Memory B cell (primary cell): ENCODE measurements around the gene SRSF6.

Source experiments
- ATAC-seq: fragments of 150-1000 bp; cut with Tn5 transposase; 2 replicates; pipeline ENCODE4 v1.10.0; 2021; ENCODE audit warnings: low read depth, mild to moderate bottlenecking, moderate library complexity
- DNase-seq, 2 donors: peaks; one replicate each; pipeline ENCODE4 v3.0.0; 2022; ENCODE audit warnings: low spot score in 2 of 2
- H3K27ac Mint-ChIP-seq: one replicate; pipeline ENCODE4 v1.8.0; 2022; ENCODE audit warnings: mild to moderate bottlenecking, moderate library complexity, mixed read lengths
- H3K27me3 Mint-ChIP-seq: one replicate; pipeline ENCODE4 v1.8.0; 2022; ENCODE audit warnings: mixed read lengths
- H3K36me3 Mint-ChIP-seq: one replicate; pipeline ENCODE4 v1.8.0; 2022; ENCODE audit warnings: mild to moderate bottlenecking, mixed read lengths
- H3K4me1 Mint-ChIP-seq: one replicate; pipeline ENCODE4 v1.8.0; 2022; ENCODE audit warnings: mixed read lengths
- H3K4me3 Mint-ChIP-seq: one replicate; pipeline ENCODE4 v1.8.0; 2022; ENCODE audit warnings: mild to moderate bottlenecking, moderate library complexity, mixed read lengths
- H3K9me3 Mint-ChIP-seq: one replicate; pipeline ENCODE4 v1.8.0; 2022; ENCODE audit warnings: mixed read lengths

The SRSF6 gene

DNA sequence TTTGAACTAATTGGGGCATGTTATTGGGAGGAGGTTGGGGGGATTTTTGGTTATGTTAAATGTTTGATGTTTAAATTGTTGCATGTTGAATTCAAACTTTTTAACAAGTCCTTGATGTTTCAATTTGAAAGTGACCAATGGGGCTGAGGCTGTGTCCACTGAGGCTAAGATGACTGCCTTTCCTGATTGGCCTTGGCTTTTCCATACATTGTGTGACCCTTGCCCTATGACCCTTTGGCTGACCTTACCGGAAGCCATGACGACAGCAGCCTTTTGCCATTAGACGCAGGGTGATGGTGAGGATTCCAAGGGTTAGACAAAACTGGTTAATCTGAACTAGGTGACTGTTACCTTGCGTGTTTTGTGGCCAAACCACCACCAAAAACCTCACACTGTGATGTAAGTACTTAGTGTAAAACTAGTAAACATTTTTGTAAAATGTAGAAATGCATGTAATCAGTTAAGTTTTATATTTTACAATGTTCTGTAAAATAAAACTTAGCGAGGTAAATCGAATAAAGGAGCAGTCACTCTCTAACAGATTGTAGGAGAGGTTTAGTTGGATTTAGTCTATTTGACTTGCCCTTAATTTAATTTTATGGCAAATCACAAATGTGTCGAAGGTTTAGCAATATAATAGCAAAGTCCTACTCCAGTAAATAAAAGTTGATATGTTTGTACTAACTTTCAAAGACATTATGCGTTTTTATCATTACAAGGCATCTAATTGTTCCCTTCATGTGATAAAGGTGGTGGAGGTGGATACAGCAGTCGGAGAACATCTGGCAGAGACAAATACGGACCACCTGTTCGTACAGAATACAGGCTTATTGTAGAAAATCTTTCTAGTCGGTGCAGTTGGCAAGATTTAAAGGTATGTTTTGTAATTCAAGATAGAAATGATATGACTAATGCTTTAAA lies 1.6 kb downstream of the SRSF6 start:
- Mint-ChIP-seq H3K36me3 (peaks cover 26% of the 10 kb centered on the region), H3K9me3 (no peaks in the 10 kb centered on the region), H3K4me1 (peaks cover 11% of the 10 kb centered on the region), H3K27ac (peak overlapping the region; percentile 99), H3K27me3 (peaks cover under 1% of the 10 kb centered on the region), H3K4me3 (peak overlapping the region; percentile 83)
- no peak for ATAC-seq
- no peak for DNase-seq

DNA sequence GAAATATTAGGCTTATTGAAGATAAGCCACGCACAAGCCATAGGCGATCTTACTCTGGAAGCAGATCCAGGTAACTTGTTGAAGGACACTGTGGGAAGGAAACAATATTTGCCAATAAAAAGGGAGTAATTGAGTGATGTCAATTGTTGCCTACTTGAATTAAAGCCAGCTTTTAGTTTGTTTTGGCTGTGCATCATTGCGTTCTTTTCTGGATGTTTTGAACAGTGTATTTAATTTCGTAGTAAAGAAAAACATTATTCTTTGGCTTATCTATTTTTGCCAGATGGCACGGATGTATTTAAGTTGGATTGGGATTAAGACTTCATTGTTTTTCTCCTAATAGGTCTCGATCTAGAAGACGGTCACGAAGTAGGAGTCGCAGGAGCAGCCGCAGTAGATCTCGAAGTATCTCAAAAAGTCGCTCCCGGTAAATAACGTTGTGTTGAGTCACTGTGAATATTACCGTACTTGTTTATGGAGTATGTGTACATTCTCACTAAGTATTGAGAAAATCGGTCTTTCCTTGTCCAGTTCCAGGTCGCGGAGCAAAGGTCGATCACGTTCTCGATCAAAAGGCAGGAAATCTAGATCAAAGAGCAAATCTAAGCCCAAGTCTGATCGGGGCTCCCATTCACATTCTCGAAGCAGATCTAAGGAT lies 2.6 kb downstream of the SRSF6 start:
- no peak overlapping the region for H3K4me3 Mint-ChIP-seq
- H3K9me3 Mint-ChIP-seq, result no peaks in the 10 kb centered on the region
- peak overlapping the region; percentile 99 for H3K27ac Mint-ChIP-seq
- peaks cover 11% of the 10 kb centered on the region for H3K4me1 Mint-ChIP-seq
- ATAC-seq (no peak), DNase-seq (no peak)
- peaks cover 30% of the 10 kb centered on the region for H3K36me3 Mint-ChIP-seq
- no peaks in the 10 kb centered on the region for H3K27me3 Mint-ChIP-seq

DNA sequence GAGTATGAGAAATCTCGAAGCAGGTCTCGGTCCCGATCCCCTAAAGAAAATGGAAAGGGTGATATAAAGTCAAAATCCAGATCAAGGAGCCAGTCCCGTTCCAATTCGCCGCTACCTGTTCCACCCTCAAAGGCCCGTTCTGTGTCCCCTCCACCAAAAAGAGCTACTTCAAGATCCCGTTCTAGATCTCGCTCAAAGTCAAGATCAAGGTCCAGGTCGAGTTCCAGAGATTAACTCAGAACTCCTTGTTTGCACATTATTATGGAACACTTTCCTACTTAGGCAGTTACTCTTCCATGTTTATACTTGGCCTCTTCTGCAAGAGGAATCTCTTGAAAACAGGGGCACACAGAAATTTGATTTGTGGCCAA lies 3.1 kb downstream of the SRSF6 start:
- DNase-seq, result no peak
- no peak for ATAC-seq
- H3K4me1 Mint-ChIP-seq, result peaks cover 11% of the 10 kb centered on the region
- H3K36me3 Mint-ChIP-seq, result peaks cover 32% of the 10 kb centered on the region
- H3K27ac Mint-ChIP-seq, result peak overlapping the region; percentile 31
- no peaks in the 10 kb centered on the region for H3K9me3 Mint-ChIP-seq
- H3K4me3 Mint-ChIP-seq, result no peak overlapping the region
- H3K27me3 Mint-ChIP-seq, result no peaks in the 10 kb centered on the region

DNA sequence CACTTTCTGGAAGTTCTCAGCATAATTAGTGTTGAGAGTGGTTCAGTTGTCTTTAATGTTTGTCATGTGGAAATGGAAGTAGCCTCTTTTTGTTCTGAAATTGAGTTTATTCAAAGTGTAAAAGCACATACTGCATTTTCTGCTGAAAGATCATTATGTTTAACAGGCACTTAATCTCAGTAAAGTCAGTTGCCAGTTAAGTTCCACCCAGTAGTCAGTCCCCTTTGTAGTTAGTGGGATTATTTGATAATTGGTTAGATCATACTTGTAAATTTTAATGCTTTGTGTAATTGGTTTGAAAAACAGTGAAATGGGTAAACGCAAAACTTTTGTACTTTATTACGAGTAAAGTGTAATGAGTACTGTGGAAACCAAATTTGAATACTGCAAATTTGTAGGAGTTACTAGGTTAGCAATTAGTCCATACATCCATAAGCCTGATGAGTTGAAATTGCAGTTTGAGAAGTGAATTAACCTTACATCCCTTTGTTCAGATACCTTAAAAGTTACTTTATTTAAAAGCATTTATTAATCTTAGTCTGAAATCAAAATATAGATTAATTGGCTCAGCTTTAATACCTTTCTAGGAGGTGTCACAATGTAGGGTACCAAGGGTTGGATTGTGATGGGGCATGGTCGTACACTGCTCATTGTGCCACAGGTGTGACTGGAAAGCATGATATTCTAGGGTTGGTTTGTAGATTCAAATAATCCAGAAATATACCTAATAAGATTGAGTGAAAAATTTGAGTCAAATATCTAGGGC lies 4.4 kb downstream of the SRSF6 start:
- peaks cover 8% of the 10 kb centered on the region for H3K4me1 Mint-ChIP-seq
- H3K36me3 Mint-ChIP-seq, result peaks cover 37% of the 10 kb centered on the region

DNA sequence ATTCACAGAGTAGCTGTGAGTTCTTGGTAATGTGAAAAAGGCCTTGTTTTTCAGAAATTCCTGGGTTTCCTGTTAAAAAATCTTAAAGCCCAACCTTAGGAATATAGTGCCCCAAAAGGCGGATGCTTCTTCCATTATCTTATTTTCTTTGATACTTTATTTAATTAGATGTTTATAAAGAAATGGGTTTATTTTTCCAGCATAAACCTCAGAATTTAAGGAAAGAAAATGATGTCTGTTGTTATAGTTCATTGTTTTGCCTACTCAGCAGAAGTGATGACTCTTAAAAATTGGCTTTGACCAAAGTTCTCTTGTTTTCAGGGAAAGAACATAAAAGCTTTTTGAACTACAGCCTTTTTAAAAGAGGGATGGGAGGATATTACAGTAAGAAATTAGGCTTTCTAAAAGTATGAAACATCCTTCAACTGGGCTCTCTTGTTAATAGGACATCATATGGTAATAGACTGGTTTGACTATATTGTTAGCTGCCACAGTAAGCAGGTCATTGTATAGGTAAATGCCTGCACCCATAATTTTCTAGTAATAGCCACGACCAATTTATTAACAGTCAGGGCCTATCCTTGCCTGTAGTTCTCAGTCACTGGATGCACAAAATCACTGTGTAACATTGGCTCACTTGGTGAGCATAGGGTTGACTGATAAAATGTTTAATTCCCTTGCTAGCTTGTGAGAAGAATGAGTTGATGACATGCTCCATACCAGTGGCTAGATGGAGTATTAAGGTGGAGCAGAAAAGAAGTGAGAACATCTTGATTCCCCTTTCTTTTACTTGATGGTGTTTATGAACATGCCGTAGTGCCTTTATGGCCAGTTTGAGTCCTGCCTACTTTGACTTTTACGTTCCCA lies 5.2 kb downstream of the SRSF6 start:
- H3K9me3 Mint-ChIP-seq, result no peaks in the 10 kb centered on the region
- H3K4me3 Mint-ChIP-seq, result no peak overlapping the region
- ATAC-seq (no peak), DNase-seq (no peak)
- peaks cover 39% of the 10 kb centered on the region for H3K36me3 Mint-ChIP-seq
- H3K27ac Mint-ChIP-seq, result peak overlapping the region; percentile 15
- H3K4me1 Mint-ChIP-seq, result peaks cover 8% of the 10 kb centered on the region
- no peaks in the 10 kb centered on the region for H3K27me3 Mint-ChIP-seq

More for the DNA sequence above, 4.4 kb downstream of the SRSF6 start:
- Mint-ChIP-seq H3K9me3 (no peaks in the 10 kb centered on the region), H3K4me3 (no peak overlapping the region), H3K27me3 (no peaks in the 10 kb centered on the region), H3K27ac (no peak overlapping the region)
- DNase-seq (no peak), ATAC-seq (no peak)

DNA sequence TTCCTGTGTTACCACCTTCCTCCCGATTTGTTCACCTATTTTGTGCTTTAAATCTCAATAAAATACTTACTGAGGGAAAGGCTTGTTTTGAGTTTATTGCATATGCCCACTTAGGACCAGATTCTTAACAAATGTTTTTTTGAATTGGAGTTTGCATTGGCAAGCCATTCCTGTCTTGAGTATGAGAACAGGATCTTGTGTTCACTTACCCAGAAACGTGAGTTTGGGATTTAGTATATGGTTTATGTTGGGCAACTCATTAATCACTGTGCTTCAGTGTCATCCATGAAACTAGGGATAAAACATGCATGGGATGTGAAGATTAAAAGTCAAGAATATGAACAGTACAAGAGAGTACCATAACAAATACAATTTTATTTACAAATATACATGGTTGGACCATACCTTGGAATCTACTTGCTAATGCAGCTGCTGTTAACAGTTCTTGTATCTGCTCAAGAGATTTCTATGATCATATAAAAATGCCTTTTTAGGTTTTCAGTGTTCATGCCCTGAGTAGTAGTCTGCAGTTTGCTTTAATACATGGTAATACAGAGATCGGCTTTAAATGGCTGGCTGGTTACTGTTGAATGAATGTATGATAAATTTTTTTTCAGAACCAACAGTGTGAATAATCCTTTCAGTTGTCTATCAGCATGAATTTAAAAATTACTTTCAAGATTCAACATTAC lies 6.0 kb downstream of the SRSF6 start:
- DNase-seq (no peak), ATAC-seq (no peak)
- H3K27ac Mint-ChIP-seq, result peak overlapping the region; percentile 58
- peaks cover 39% of the 10 kb centered on the region for H3K36me3 Mint-ChIP-seq
- H3K4me1 Mint-ChIP-seq, result peaks cover 8% of the 10 kb centered on the region
- no peaks in the 10 kb centered on the region for H3K27me3 Mint-ChIP-seq
- no peaks in the 10 kb centered on the region for H3K9me3 Mint-ChIP-seq
- no peak overlapping the region for H3K4me3 Mint-ChIP-seq

DNA sequence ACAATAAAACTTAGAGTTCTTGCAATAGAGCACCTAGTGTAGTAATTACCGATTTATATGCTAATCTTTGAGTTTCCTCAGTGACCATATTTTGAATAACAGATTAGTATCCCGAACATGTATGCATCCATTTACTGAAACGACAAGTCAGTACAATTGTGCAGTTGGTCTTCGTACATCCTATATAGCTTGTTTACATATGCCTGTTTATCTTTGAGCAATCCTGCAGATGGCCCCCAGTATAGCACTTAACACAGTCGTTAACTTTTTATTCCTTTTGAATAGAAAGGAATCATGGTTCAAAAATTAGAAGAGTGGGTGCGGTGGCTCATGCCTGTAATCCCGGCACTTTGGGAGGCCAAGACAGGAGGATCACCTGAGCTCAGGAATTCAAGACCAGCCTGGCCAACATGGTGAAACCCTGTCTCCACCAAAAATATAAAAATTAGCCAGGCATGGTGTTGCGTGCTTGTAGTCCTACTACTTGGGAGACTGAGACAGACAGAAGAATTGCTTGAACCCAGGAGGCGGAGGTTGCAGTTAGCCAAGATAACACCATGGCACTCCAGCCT lies 6.6 kb downstream of the SRSF6 start:
- peak overlapping the region; percentile 58 for H3K27ac Mint-ChIP-seq
- no peak for DNase-seq
- no peaks in the 10 kb centered on the region for H3K9me3 Mint-ChIP-seq
- no peak for ATAC-seq
- no peak overlapping the region for H3K4me3 Mint-ChIP-seq
- H3K4me1 Mint-ChIP-seq, result peaks cover 8% of the 10 kb centered on the region
- peaks cover 39% of the 10 kb centered on the region for H3K36me3 Mint-ChIP-seq
- no peaks in the 10 kb centered on the region for H3K27me3 Mint-ChIP-seq

DNA sequence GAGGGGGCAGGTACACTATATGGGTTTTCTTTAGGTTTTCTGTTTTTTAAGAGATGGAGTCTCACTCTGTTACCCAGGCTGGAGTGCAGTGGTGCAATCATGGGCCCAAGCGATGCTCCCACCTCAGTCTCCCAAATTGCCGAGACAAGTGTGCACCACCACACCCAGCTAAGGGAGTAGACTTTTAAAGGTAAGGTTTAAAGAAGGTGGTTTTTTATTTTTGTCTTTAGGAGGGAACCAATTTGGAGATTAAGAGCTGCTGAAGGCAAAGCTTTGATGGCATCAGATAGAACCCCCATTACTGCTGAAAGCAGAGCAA lies 7.9 kb downstream of the SRSF6 start:
- ATAC-seq, result no peak
- Mint-ChIP-seq H3K9me3 (no peaks in the 10 kb centered on the region), H3K36me3 (peaks cover 37% of the 10 kb centered on the region), H3K4me1 (peaks cover 8% of the 10 kb centered on the region), H3K4me3 (no peak overlapping the region), H3K27me3 (no peaks in the 10 kb centered on the region), H3K27ac (no peak overlapping the region)
- no peak for DNase-seq

DNA sequence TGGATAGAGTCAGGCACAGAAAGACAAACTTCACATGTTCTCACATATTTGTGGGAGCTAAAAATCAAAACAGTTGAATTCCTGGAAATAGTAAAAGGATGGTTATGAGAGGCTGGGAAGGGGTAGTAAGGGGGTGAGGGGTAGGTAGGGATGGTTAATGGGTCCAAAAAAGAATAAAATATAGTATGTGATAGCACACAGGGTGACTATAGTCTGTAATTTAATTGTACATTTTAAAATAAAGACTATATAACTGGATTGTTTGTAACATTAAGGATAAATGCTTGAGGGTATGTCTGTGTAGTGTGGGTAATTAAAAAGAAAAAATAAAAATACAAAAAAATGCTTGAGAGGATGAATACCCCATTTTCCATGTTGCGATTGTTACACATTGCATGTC lies 9.9 kb downstream of the SRSF6 start:
- DNase-seq, result no peak
- H3K36me3 Mint-ChIP-seq, result peaks cover 28% of the 10 kb centered on the region
- H3K4me1 Mint-ChIP-seq, result peaks cover 8% of the 10 kb centered on the region
- no peaks in the 10 kb centered on the region for H3K27me3 Mint-ChIP-seq
- no peak for ATAC-seq
- H3K9me3 Mint-ChIP-seq, result no peaks in the 10 kb centered on the region
- H3K4me3 Mint-ChIP-seq, result no peak overlapping the region
- no peak overlapping the region for H3K27ac Mint-ChIP-seq

DNA sequence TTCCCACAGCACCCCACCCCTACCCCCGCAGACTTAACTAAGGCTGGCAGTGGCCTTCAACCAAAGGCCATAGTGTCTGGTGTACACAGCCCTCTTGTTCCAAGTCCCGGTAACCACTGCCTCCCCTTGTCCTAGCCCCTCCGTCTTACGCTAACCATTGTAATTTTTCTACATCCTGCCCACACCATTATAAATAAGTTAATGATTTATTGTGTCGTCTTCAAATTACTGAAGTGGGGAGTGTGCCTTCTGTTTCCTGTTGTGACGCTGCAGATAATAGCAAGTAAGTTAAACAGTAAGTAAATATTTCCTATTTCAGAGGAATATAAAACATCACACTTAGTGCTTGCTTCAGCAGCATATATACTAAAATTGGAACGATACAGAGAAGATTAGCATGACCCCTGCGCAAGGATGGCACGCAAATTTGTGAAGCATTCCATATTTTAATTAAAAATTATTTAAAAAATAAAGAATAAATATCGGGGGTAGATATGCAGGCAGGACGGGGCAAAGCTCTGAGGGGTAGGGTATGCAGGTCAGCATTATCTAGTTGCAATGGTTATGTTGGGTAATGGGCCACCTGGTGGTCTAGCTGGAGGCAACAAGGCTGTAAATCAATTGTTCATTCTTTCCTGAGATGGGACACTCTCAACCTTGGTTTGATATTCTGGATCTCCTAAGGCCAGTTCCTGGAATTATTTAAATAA lies 15.1 kb downstream of the SRSF6 start:
- Mint-ChIP-seq H3K9me3 (no peaks in the 10 kb centered on the region), H3K4me3 (no peak overlapping the region)

DNA sequence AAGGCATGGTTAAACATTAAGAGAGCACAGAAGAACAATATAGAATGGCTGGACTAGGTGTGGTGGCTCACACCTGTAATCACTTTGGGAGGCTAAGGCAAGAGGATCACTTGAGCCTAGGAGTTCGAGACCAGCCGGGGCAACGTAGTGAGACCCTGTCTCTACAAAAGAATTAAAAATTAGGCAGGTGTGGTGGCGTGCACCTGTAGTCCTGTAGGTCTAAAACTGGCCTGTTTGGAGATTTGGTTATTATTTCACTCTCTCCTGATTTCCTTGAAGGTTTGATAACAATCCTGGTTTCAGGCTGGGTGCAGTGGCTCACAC lies 15.6 kb downstream of the SRSF6 start:
- H3K4me1 Mint-ChIP-seq, result peaks cover 2% of the 10 kb centered on the region
- H3K36me3 Mint-ChIP-seq, result peaks cover 8% of the 10 kb centered on the region
- H3K27ac Mint-ChIP-seq, result no peak overlapping the region
- H3K27me3 Mint-ChIP-seq, result no peaks in the 10 kb centered on the region
- DNase-seq (no peak), ATAC-seq (no peak)
- H3K9me3 Mint-ChIP-seq, result no peaks in the 10 kb centered on the region
- H3K4me3 Mint-ChIP-seq, result no peak overlapping the region

More for the DNA sequence above, 15.1 kb downstream of the SRSF6 start:
- no peaks in the 10 kb centered on the region for H3K27me3 Mint-ChIP-seq
- H3K4me1 Mint-ChIP-seq, result peaks cover 2% of the 10 kb centered on the region
- ATAC-seq (no peak), DNase-seq (no peak)
- peaks cover 8% of the 10 kb centered on the region for H3K36me3 Mint-ChIP-seq
- no peak overlapping the region for H3K27ac Mint-ChIP-seq

DNA sequence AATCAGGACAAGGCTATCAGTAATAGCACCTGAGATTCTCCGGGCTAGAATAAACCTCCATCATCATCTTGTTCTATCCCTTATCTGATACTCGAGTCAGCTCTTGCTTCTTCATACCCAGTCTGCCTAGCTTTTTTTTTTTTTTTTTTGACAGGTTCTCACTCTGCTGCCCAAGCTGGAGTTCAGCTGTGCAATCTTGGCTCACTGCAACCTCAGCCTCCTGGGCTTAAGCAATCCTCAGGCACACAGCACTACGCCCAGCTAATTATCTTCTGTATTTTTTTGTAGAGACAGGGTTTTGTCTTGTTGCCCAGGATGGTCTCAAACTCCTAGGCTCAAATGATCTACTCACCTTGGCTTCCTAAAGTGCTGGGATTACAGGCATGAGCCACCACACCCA lies 19.5 kb downstream of the SRSF6 start:
- H3K9me3 Mint-ChIP-seq, result no peaks in the 10 kb centered on the region
- H3K4me1 Mint-ChIP-seq, result peaks cover 2% of the 10 kb centered on the region

More for the DNA sequence above, 19.5 kb downstream of the SRSF6 start:
- no peaks in the 10 kb centered on the region for H3K27me3 Mint-ChIP-seq
- H3K4me3 Mint-ChIP-seq, result no peak overlapping the region
- no peak overlapping the region for H3K27ac Mint-ChIP-seq
- H3K36me3 Mint-ChIP-seq, result peaks cover 4% of the 10 kb centered on the region
- ATAC-seq (no peak), DNase-seq (no peak)
